ENCODE data around the gene SLC4A7. TPM values are rescaled to one million over a fixed set of nuclear protein-coding genes. Genes with fewer than 3 reads are reported as not detected.

Gene SLC4A7
- total and polyA plus RNA-seq, 9 of the 15 experiments (the other 6 are each of a cell fraction or from before 2014, with no cell fraction given): 1.7 to 13.6 (median 8.0) TPM

- TF ChIP-seq ZNF592 (IDR thresholded peaks at IDR 0.05) (no peak), MCM7 (IDR thresholded peaks at IDR 0.05) (no peak), ZNF695 (CRISPR knock-in tag; IDR thresholded peaks at IDR 0.05) (no peak), ZNF212 (CRISPR knock-in tag; IDR thresholded peaks at IDR 0.05) (no peak), HOXB6 (CRISPR knock-in tag; IDR thresholded peaks at IDR 0.05; ENCODE audit: borderline replicate concordance) (no peak), ZNF717 (CRISPR knock-in tag; IDR thresholded peaks at IDR 0.05) (no peak), HIVEP1 (CRISPR knock-in tag; IDR thresholded peaks at IDR 0.05) (no peak), ZNF431 (CRISPR knock-in tag; IDR thresholded peaks at IDR 0.05) (no peak), ZNF311 (CRISPR knock-in tag; IDR thresholded peaks at IDR 0.05) (no peak), ZBTB5 (IDR thresholded peaks at IDR 0.05) (no peak), SAFB2 (IDR thresholded peaks at IDR 0.05; ENCODE audit: borderline replicate concordance, low read depth, low read length, severe bottlenecking) (no peak), MCM5 (IDR thresholded peaks at IDR 0.05; ENCODE audit: low read depth) (no peak)
These were observed 141.9 kb downstream of the SLC4A7 start (continued) for GRCh38 chr3:27342267-27342666.
